ENCODE results near the gene ENKUR. TPM values are rescaled to one million over a fixed set of nuclear protein-coding genes. Genes with fewer than 3 reads are reported as not detected.

The ENKUR gene
- total RNA-seq, 2 donors from 2014 or later = 1.1 TPM; not detected in 1

- H3K4me3 ChIP-seq = no peak overlapping the region
- H3K9me3 ChIP-seq = no peaks in the 10 kb centered on the region
- DNase-seq (ENCODE audit: low spot score) (no peak), ATAC-seq (ENCODE audit: insufficient number of reproducible peaks, low FRiP score, low read depth) (no peak)
- no peaks in the 10 kb centered on the region for H3K27me3 ChIP-seq (replicated peaks; ENCODE audit: insufficient read depth)
- no peak overlapping the region for H3K27ac ChIP-seq
- peak; percentile 38 for TF ChIP-seq CTCF (IDR thresholded peaks at IDR 0.05)
- no peaks in the 10 kb centered on the region for H3K36me3 ChIP-seq
- H3K4me1 ChIP-seq (ENCODE audit: control insufficient read depth in 1 of 2, low read depth in 2 of 2) = no peaks in the 10 kb centered on the region
Measured at GRCh38 chr10:24989867-24990266, 26.1 kb downstream of the ENKUR start.

GRCh38 chr10:24988831-24989640 is 26.9 kb downstream of the ENKUR start:
- no peak overlapping the region for H3K4me3 ChIP-seq
- no peaks in the 10 kb centered on the region for H3K9me3 ChIP-seq
- DNase-seq (ENCODE audit: low spot score) (no peak), ATAC-seq (ENCODE audit: insufficient number of reproducible peaks, low FRiP score, low read depth) (no peak)
- H3K27me3 ChIP-seq (replicated peaks; ENCODE audit: insufficient read depth) = no peaks in the 10 kb centered on the region
- H3K36me3 ChIP-seq = no peaks in the 10 kb centered on the region
- no peaks in the 10 kb centered on the region for H3K4me1 ChIP-seq (ENCODE audit: control insufficient read depth in 1 of 2, low read depth in 2 of 2)
- TF ChIP-seq CTCF (IDR thresholded peaks at IDR 0.05) = no peak
- no peak overlapping the region for H3K27ac ChIP-seq

- ATAC-seq (ENCODE audit: insufficient number of reproducible peaks, low FRiP score, low read depth) = no peak
- H3K27me3 ChIP-seq (replicated peaks; ENCODE audit: insufficient read depth) = no peaks in the 10 kb centered on the region
- H3K36me3 ChIP-seq = no peaks in the 10 kb centered on the region
- H3K4me1 ChIP-seq (ENCODE audit: control insufficient read depth in 1 of 2, low read depth in 2 of 2) = peaks cover 4 to 8% of the 10 kb centered on the region in 2 donors
- DNase-seq (ENCODE audit: low spot score) = no peak
- H3K4me3 ChIP-seq = no peak overlapping the region
- no peaks in the 10 kb centered on the region for H3K9me3 ChIP-seq
- TF ChIP-seq CTCF (IDR thresholded peaks at IDR 0.05) = no peak
- H3K27ac ChIP-seq = no peak overlapping the region
Measured at GRCh38 chr10:24984906-24985305, 31.1 kb downstream of the ENKUR start.

DNA sequence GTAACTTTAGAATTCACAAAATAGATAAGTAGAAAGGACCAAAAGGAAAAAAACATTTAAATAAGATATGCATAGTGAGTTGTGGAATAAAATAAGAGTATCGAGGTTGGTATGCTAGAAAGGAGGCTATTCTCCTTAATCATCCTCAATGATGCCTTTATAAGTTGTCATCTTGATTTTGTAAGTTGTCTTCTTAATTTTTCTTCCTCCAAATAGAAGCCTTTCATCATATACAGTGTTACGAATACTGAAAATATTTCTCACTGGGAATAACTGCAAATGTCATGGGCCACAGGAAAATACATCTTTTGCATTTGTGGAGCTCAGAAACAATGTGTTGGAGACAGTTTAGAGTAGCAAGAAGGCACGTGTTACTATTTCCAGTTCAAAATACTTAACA is 32.0 kb downstream of the ENKUR start:
- DNase-seq (ENCODE audit: low spot score) (no peak), ATAC-seq (ENCODE audit: insufficient number of reproducible peaks, low FRiP score, low read depth) (no peak)
- H3K4me1 ChIP-seq (ENCODE audit: control insufficient read depth in 1 of 2, low read depth in 2 of 2) = peaks cover 4 to 8% of the 10 kb centered on the region in 2 donors
- no peaks in the 10 kb centered on the region for H3K9me3 ChIP-seq
- H3K4me3 ChIP-seq = no peak overlapping the region
- H3K36me3 ChIP-seq = no peaks in the 10 kb centered on the region
- no peaks in the 10 kb centered on the region for H3K27me3 ChIP-seq (replicated peaks; ENCODE audit: insufficient read depth)
- H3K27ac ChIP-seq = no peak overlapping the region
- no peak for TF ChIP-seq CTCF (IDR thresholded peaks at IDR 0.05)

DNA sequence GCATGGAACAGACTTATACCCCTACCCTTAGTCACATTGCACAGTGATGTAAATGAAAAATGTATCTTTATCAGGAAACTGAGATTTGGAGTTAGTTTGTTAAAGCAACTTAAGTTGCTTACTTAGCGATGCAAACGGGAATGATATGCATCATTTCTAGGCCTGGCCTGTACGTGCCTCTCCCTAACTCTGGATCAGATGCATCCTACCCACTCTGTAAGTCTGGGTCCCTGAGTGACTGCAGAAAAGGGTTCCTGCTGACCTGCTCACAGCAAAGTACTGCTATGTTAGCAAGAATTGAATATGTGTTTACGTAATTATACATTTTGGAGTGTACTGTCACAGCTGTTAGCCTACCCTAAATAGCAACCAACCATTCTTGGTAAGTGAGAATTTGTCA is 32.8 kb downstream of the ENKUR start:
- no peak for TF ChIP-seq CTCF (IDR thresholded peaks at IDR 0.05)

More for the DNA sequence above, 32.8 kb downstream of the ENKUR start:
- Histone ChIP-seq H3K4me3 (no peak overlapping the region), H3K27me3 (replicated peaks; ENCODE audit: insufficient read depth) (no peaks in the 10 kb centered on the region), H3K27ac (no peak overlapping the region), H3K36me3 (no peaks in the 10 kb centered on the region), H3K4me1 (ENCODE audit: control insufficient read depth in 1 of 2, low read depth in 2 of 2) (peaks cover 4 to 8% of the 10 kb centered on the region in 2 donors), H3K9me3 (no peaks in the 10 kb centered on the region)
- ATAC-seq (ENCODE audit: insufficient number of reproducible peaks, low FRiP score, low read depth) (no peak), DNase-seq (ENCODE audit: low spot score) (no peak)

Measured in thoracic aorta (tissue), 2 donors.